Panc1 (cell line): ENCODE results near the gene KRT23. TPM values are rescaled to one million over a fixed set of nuclear protein-coding genes. Genes with fewer than 3 reads are reported as not detected.

Experiments
- ATAC-seq: fragments of 200-7000 bp; cut with Tn5 transposase; 2 replicates; pipeline ENCODE4 v1.9.1; 2020; ENCODE audit warnings: mild to moderate bottlenecking, moderate library complexity
- BruUV-seq: library from RNA; stranded (reverse); fragments of 400-500 nt; replicated peaks from 2 replicates; lab custom pipeline; 2021; lab: Mats Ljungman, UMichigan
- CTCF ChIA-PET: fragments of 300-600 bp; sonication (Branson Sonifier 250); formaldehyde crosslinking; loops from one replicate; lab custom pipeline; 2022; ENCODE audit warnings: antibody characterized with exemption; lab: Charles Lee
- POLR2A ChIA-PET: fragments of 300-600 bp; sonication (Branson Sonifier 250); formaldehyde crosslinking; loops from one replicate; lab custom pipeline; 2022; ENCODE audit warnings: antibody characterized with exemption; lab: Charles Lee
- DNase-seq: peaks from one replicate; pipeline ENCODE4 v3.0.0-alpha.2; 2010; ENCODE audit warnings: low read depth, low spot score
- H3K27ac ChIP-seq: 2 replicates; pipeline ENCODE4 v1.5.1; 2011; ENCODE audit warnings: mild to moderate bottlenecking, low read length, inconsistent platforms
- H3K27me3 ChIP-seq: fragments of 200-500 bp; sonication (Bioruptor generic); 2 replicates; pipeline ENCODE4 v1.6.0; 2014; ENCODE audit warnings: low read length, inconsistent platforms; ENCODE audit not compliant: control insufficient read depth, insufficient read depth
- H3K36me3 ChIP-seq: fragments of 200-500 bp; sonication (Bioruptor generic); 2 replicates; pipeline ENCODE4 v1.5.1; 2014; ENCODE audit warnings: inconsistent platforms, mild to moderate bottlenecking, low read length, moderate library complexity; ENCODE audit not compliant: control insufficient read depth, insufficient read depth
- H3K4me1 ChIP-seq: 2 replicates; pipeline ENCODE4 v1.5.1; 2011; ENCODE audit warnings: inconsistent platforms, mild to moderate bottlenecking, low read length, moderate library complexity; ENCODE audit not compliant: control insufficient read depth, insufficient read depth
- H3K4me3 ChIP-seq, 2 experiments: 2 replicates each; pipeline ENCODE4 v1.5.1; 2011 to 2012; ENCODE audit warnings: low read depth in 2 of 2, low read length in 2 of 2, mild to moderate bottlenecking in 2 of 2, inconsistent platforms in 1 of 2, moderate library complexity in 1 of 2
- H3K9me3 ChIP-seq: fragments of 200-500 bp; sonication (Bioruptor generic); 2 replicates; pipeline ENCODE4 v1.5.1; 2014; ENCODE audit warnings: low read depth, mild to moderate bottlenecking, inconsistent platforms, low read length, moderate library complexity; ENCODE audit not compliant: control insufficient read depth, insufficient read depth
- POLR2AphosphoS5 ChIP-seq: IDR thresholded peaks from 2 replicates; pipeline ENCODE4 v1.6.1; 2012; ENCODE audit warnings: mild to moderate bottlenecking, low read depth, low read length, moderate library complexity
- SIN3A ChIP-seq: IDR thresholded peaks from 2 replicates; pipeline ENCODE4 v1.6.1; 2012; ENCODE audit warnings: low read depth, mild to moderate bottlenecking, low read length, moderate library complexity, borderline replicate concordance; ENCODE audit not compliant: insufficient read depth
- TCF7L2 ChIP-seq: IDR thresholded peaks from 2 replicates; pipeline ENCODE4 v1.6.1; 2011; ENCODE audit warnings: mild to moderate bottlenecking, low read depth, low read length, inconsistent platforms
- in situ Hi-C: cut with HindIII; loops from 2 replicates; pipeline ENCODE4 v1.10.0; 2016; ENCODE audit warnings: low sequenced_read_pairs, low pct_unique_long_range_greater_than_20kb
- intact Hi-C: fragments of 100-400 bp; cut with micrococcal nuclease; formaldehyde crosslinking; loops from one replicate; pipeline ENCODE4 v1.10.0; 2022; ENCODE audit not compliant: unreplicated experiment
- total RNA-seq: library from RNA; stranded (reverse); gene quantifications from one replicate; pipeline ENCODE4 v1.2.1, GENCODE V29; 2021; ENCODE audit not compliant: unreplicated experiment
- TF ChIP-seq, protein P1 (sequence below), 2 experiments: IDR thresholded peaks; 2 replicates each; pipeline ENCODE4 v1.6.1; 2011 to 2012; ENCODE audit warnings: low read depth in 2 of 2, control low read depth in 1 of 2, low read length in 1 of 2, mild to moderate bottlenecking in 1 of 2, moderate library complexity in 1 of 2; ENCODE audit not compliant: insufficient read depth in 1 of 2
- TF ChIP-seq, protein P2 (sequence below): fragments of 450-650 bp; IDR thresholded peaks from 2 replicates; pipeline ENCODE4 v1.5.1; 2017; ENCODE audit warnings: mild to moderate bottlenecking

The KRT23 gene
- total RNA-seq, 1 experiment from 2014 or later, result not detected

DNA sequence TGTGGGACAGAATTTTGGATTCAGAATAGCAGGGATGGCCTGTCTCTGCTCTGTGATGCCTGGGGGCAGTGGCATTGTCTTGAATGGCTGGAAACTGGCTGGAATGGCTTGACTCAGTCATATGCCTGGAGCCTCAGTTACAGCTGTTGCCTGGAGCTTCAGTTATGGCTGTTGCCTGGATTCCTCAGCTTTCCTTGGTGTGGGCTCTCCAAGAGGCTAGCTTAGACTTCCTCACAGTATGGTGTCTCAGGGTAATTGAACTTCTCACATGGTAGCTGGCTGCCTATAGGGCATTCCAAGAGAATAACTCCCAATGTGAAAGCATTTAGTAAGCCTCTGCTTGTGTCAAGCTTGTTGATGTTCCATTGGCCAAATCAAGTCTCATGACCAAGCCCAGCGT, 21.1 kb downstream of the KRT23 start:
- in situ Hi-C loops, result no loop called here
- no peaks in the 10 kb centered on the region for H3K27me3 ChIP-seq
- H3K27ac ChIP-seq, result no peak overlapping the region
- DNase-seq (no peak), ATAC-seq (no peak)
- TF ChIP-seq POLR2AphosphoS5 (no peak), SIN3A (no peak), TCF7L2 (no peak)
- TF ChIP-seq, protein P1, sequence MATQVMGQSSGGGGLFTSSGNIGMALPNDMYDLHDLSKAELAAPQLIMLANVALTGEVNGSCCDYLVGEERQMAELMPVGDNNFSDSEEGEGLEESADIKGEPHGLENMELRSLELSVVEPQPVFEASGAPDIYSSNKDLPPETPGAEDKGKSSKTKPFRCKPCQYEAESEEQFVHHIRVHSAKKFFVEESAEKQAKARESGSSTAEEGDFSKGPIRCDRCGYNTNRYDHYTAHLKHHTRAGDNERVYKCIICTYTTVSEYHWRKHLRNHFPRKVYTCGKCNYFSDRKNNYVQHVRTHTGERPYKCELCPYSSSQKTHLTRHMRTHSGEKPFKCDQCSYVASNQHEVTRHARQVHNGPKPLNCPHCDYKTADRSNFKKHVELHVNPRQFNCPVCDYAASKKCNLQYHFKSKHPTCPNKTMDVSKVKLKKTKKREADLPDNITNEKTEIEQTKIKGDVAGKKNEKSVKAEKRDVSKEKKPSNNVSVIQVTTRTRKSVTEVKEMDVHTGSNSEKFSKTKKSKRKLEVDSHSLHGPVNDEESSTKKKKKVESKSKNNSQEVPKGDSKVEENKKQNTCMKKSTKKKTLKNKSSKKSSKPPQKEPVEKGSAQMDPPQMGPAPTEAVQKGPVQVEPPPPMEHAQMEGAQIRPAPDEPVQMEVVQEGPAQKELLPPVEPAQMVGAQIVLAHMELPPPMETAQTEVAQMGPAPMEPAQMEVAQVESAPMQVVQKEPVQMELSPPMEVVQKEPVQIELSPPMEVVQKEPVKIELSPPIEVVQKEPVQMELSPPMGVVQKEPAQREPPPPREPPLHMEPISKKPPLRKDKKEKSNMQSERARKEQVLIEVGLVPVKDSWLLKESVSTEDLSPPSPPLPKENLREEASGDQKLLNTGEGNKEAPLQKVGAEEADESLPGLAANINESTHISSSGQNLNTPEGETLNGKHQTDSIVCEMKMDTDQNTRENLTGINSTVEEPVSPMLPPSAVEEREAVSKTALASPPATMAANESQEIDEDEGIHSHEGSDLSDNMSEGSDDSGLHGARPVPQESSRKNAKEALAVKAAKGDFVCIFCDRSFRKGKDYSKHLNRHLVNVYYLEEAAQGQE (IDR thresholded peaks at IDR 0.05; ENCODE audit: insufficient read depth in 1 of 2, low read depth in 2 of 2, low read length in 1 of 2), result no peak
- TF ChIP-seq, protein P2, sequence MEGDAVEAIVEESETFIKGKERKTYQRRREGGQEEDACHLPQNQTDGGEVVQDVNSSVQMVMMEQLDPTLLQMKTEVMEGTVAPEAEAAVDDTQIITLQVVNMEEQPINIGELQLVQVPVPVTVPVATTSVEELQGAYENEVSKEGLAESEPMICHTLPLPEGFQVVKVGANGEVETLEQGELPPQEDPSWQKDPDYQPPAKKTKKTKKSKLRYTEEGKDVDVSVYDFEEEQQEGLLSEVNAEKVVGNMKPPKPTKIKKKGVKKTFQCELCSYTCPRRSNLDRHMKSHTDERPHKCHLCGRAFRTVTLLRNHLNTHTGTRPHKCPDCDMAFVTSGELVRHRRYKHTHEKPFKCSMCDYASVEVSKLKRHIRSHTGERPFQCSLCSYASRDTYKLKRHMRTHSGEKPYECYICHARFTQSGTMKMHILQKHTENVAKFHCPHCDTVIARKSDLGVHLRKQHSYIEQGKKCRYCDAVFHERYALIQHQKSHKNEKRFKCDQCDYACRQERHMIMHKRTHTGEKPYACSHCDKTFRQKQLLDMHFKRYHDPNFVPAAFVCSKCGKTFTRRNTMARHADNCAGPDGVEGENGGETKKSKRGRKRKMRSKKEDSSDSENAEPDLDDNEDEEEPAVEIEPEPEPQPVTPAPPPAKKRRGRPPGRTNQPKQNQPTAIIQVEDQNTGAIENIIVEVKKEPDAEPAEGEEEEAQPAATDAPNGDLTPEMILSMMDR, result no peak
- no peaks in the 10 kb centered on the region for H3K9me3 ChIP-seq
- ChIA-PET POLR2A (no interaction called here), CTCF (no interaction called here)
- H3K36me3 ChIP-seq, result no peaks in the 10 kb centered on the region
- intact Hi-C loops, result no loop called here
- H3K4me3 ChIP-seq, result no peak overlapping the region
- no TSS peak for BruUV-seq
- H3K4me1 ChIP-seq, result no peaks in the 10 kb centered on the region

DNA sequence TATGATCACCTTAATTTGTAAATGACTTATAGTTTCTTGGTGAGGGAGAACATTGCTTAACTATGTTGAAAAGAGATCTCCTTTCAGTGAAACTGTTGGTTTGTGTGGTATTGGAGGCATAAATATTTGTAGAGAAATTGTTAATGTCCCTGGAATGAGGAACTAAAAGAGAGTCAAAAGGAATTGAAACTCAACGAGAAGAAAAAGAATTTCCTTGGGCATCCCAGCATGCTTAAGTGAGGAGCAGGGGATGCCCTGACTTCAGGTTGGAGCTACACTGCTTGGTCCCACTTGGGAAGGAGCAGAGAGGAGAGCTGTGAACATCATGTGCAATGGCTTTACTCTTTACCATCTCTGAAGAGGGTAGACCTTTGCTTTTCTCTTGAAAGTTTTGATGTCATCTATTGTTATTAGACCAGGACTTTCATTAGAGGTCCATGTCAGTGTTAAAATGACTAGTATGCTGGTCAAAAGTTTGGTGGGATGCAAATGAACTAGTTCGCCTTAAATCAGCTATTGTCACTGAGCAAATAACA, 21.7 kb downstream of the KRT23 start:
- POLR2A ChIA-PET, result no interaction called here
- CTCF ChIA-PET, result no interaction called here
- DNase-seq, result no peak

More for the DNA sequence above, 21.7 kb downstream of the KRT23 start:
- H3K4me1 ChIP-seq, result no peaks in the 10 kb centered on the region
- no peak for ATAC-seq
- no peaks in the 10 kb centered on the region for H3K27me3 ChIP-seq
- no peak overlapping the region for H3K4me3 ChIP-seq
- intact Hi-C loops (no loop called here), in situ Hi-C loops (no loop called here)
- TF ChIP-seq, protein P2, result no peak
- TF ChIP-seq SIN3A, result no peak
- TF ChIP-seq POLR2AphosphoS5, result no peak
- TF ChIP-seq, protein P1 (IDR thresholded peaks at IDR 0.05; ENCODE audit: insufficient read depth in 1 of 2, low read depth in 2 of 2, low read length in 1 of 2), result no peak
- no peak for TF ChIP-seq TCF7L2
- H3K36me3 ChIP-seq, result no peaks in the 10 kb centered on the region
- no TSS peak for BruUV-seq
- H3K9me3 ChIP-seq, result no peaks in the 10 kb centered on the region
- no peak overlapping the region for H3K27ac ChIP-seq
